ENCODE results near the gene NEMP1.

DNA sequence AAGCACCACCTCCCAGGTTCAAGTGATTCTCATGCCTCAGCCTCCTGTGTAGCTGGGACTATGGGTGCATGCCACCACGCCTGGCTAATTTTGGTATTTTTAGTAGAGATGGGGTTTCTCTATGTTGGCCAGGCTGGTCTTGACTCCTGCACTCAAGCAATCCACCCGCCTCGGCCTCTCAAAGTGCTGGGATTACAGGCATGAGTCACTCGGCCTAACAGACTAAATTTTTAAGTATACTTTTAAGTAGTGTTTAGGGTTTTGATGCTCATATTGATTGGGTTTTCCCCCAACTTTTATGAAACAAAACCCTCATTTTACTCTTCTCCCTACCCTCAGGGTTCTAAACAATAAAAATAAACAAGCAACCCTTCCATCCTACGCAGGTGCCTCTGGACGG, 34.1 kb downstream of the NEMP1 start:
- TF ChIP-seq GATA2 (IDR thresholded peaks at IDR 0.05; ENCODE audit: low read depth, low read length) = no peak
- no peak for TF ChIP-seq GATA3 (IDR thresholded peaks at IDR 0.05; ENCODE audit: low read depth, low read length)
